Thyroid gland (tissue), 4 donors: ENCODE measurements around the gene COX5B. TPM values are rescaled to one million over a fixed set of nuclear protein-coding genes. Genes with fewer than 3 reads are reported as not detected.

Experiments
- DNase-seq, 2 donors: peaks; one replicate each; pipeline ENCODE4 v3.0.0-alpha.2; 2019
- H3K27ac ChIP-seq, 3 donors: fragments of 200-600 bp; sonication (generic); 1 replicate in 2 of 3; 2 replicates in 1 of 3; pipeline ENCODE4 v1.5.1; 2016 to 2019; ENCODE audit warnings: mild to moderate bottlenecking in 1 of 3, moderate library complexity in 1 of 3
- H3K27me3 ChIP-seq: fragments of 200-600 bp; sonication (generic); one replicate; pipeline ENCODE4 v1.5.1; 2019
- H3K36me3 ChIP-seq, 2 donors: fragments of 200-600 bp; sonication (generic); one replicate each; pipeline ENCODE4 v1.5.1; 2016 to 2019
- H3K4me1 ChIP-seq, 2 donors: fragments of 200-600 bp; sonication (generic); one replicate each; pipeline ENCODE4 v1.5.1; 2017 to 2019
- H3K4me3 ChIP-seq, 3 donors: fragments of 200-600 bp; sonication (generic); replicated peaks in 1 of 3; 1 replicate in 2 of 3; 2 replicates in 1 of 3; pipeline ENCODE4 v1.5.1; 2016; ENCODE audit warnings: mild to moderate bottlenecking in 1 of 3
- H3K9me3 ChIP-seq: fragments of 200-600 bp; sonication (generic); one replicate; pipeline ENCODE4 v1.5.1; 2017
- CTCF ChIP-seq, 6 experiments: fragments of 200-600 bp in 3 of 6; fragments of 450-650 bp in 3 of 6; sonication (generic) in 3 of 6; IDR thresholded peaks; one replicate each; pipeline ENCODE4 v1.5.1; 2016 to 2019; ENCODE audit warnings: antibody characterized with exemption in 6 of 6, mild to moderate bottlenecking in 2 of 6, inconsistent platforms in 1 of 6, moderate library complexity in 1 of 6
- POLR2A ChIP-seq, 2 donors: fragments of 450-650 bp; IDR thresholded peaks; one replicate each; pipeline ENCODE4 v1.6.1; 2017; ENCODE audit warnings: antibody characterized with exemption in 2 of 2, mild to moderate bottlenecking in 2 of 2, moderate library complexity in 1 of 2
- WGBS, 2 donors: methylation state at CpG; one replicate each; pipeline ENCODE4 v1.1.5; 2017; 5-methylcytosine and 5-hydroxymethylcytosine counted together
- intact Hi-C: fragments of 100-400 bp; cut with DNase I; formaldehyde crosslinking; loops from one replicate; pipeline ENCODE4 v1.15.1; 2023
- total RNA-seq, 4 donors: library from RNA; depleted of rRNA; stranded (reverse); fragments of >200 nt; gene quantifications; one replicate each; pipeline ENCODE4 v1.2.3, GENCODE V29; 2016

The COX5B gene
- total RNA-seq, 4 donors from 2014 or later, result 216 to 731 (median 586) TPM

GRCh38 chr2:97660775-97661389 lies 15.0 kb downstream of the COX5B start:
- H3K27me3 ChIP-seq, result no peaks in the 10 kb centered on the region
- H3K36me3 ChIP-seq, result peaks cover 30 to 35% of the 10 kb centered on the region in 2 donors
- WGBS, 2 donors, result 89 to 90% methylated on average over 13 to 18 of the region's 18 CpGs
- no peak overlapping the region for H3K4me3 ChIP-seq
- H3K4me1 ChIP-seq, result peaks cover 18 to 25% of the 10 kb centered on the region in 2 donors
- no peak for DNase-seq
- H3K27ac ChIP-seq, result no peak overlapping the region
- TF ChIP-seq CTCF (IDR thresholded peaks at IDR 0.05), result no peak
- TF ChIP-seq POLR2A (IDR thresholded peaks at IDR 0.05), result no peak
- intact Hi-C loops, result no loop called here
- no peaks in the 10 kb centered on the region for H3K9me3 ChIP-seq

- no peak overlapping the region for H3K27ac ChIP-seq
- DNase-seq, result no peak
Observed at GRCh38 chr2:97661927-97662326, 16.1 kb downstream of the COX5B start.

DNA sequence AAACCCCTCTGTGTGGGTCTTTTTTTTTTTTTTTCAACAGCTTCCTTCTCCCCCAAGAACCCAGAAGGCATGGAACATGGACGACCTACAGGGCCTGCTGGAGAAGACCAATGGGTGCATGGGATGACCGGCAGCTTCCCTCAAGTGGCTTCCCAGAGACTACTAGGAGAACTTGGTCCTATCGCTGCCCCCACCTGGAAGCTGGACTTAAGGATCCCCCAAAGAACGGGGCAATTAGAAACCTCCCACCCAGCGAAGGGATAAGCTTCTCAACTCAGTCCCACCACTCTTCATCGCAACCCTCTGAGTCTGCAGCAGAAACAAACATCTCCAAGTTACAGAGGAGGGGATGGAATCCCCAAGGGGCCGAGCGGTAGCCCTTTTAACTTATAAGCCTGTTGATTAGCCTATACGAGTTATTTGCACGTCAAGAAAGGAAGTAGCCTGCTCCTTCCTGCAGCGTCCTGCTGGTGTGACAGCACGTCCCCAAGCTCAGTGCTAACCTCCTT lies 16.6 kb downstream of the COX5B start:
- H3K4me3 ChIP-seq, result peak overlapping the region in 1 of 3 donors; percentile 73
- no peak for DNase-seq
- H3K36me3 ChIP-seq, result peaks cover 18 to 19% of the 10 kb centered on the region in 2 donors
- TF ChIP-seq POLR2A (IDR thresholded peaks at IDR 0.05) (no peak), CTCF (IDR thresholded peaks at IDR 0.05) (no peak)
- intact Hi-C loops, result no loop called here
- peaks cover 18 to 25% of the 10 kb centered on the region in 2 donors for H3K4me1 ChIP-seq
- no peaks in the 10 kb centered on the region for H3K9me3 ChIP-seq
- 33 to 36% methylated on average over 12 of the region's 12 CpGs for WGBS, 2 donors
- H3K27ac ChIP-seq, result peak overlapping the region in 2 of 3 donors; percentile 96 to 99
- no peaks in the 10 kb centered on the region for H3K27me3 ChIP-seq

More at GRCh38 chr2:97661927-97662326, 16.1 kb downstream of the COX5B start:
- Histone ChIP-seq H3K9me3 (no peaks in the 10 kb centered on the region), H3K36me3 (peaks cover 23 to 24% of the 10 kb centered on the region in 2 donors), H3K27me3 (no peaks in the 10 kb centered on the region), H3K4me1 (peaks cover 18 to 25% of the 10 kb centered on the region in 2 donors), H3K4me3 (no peak overlapping the region)
- 84 to 89% methylated on average over 6 of the region's 6 CpGs for WGBS, 2 donors
- intact Hi-C loops, result no loop called here
- no peak for TF ChIP-seq CTCF (IDR thresholded peaks at IDR 0.05)
- no peak for TF ChIP-seq POLR2A (IDR thresholded peaks at IDR 0.05)

GRCh38 chr2:97662895-97663625 lies 17.2 kb downstream of the COX5B start:
- H3K27ac ChIP-seq, result peak overlapping the region; percentile 70 to 99 (median 96)
- H3K9me3 ChIP-seq, result no peaks in the 10 kb centered on the region
- no peaks in the 10 kb centered on the region for H3K27me3 ChIP-seq
- TF ChIP-seq CTCF (IDR thresholded peaks at IDR 0.05) (no peak), POLR2A (IDR thresholded peaks at IDR 0.05) (peak in 1 of 2 donors; percentile 48)
- peak; percentile 78 to 85 for DNase-seq
- 0% methylated on average over 15 to 16 of the region's 24 CpGs for WGBS, 2 donors
- H3K4me1 ChIP-seq, result peaks cover 18 to 25% of the 10 kb centered on the region in 2 donors
- intact Hi-C loops, result no loop called here
- H3K4me3 ChIP-seq, result peak overlapping the region; percentile 58 to 73 (median 59)
- H3K36me3 ChIP-seq, result peaks cover 12 to 13% of the 10 kb centered on the region in 2 donors

DNA sequence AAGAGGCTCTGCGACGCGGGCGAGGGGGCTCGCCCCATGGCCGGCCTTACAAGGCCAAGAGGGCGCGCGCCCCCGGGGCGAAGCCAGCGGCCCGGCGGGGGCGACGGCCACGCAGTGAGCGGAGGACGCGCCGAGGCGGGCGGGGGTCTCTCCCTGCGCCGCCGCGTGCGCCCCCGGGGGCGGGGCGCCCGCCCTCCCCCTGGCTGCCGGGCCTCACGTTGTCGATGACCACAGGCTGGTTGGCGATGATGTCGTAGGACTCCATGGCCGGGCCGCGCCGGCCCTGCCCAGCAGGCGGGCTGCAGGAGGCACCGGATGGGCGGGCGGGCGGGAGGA lies 17.7 kb downstream of the COX5B start:
- H3K4me3 ChIP-seq, result peak overlapping the region; percentile 58 to 73 (median 59)
- no peaks in the 10 kb centered on the region for H3K27me3 ChIP-seq
- H3K27ac ChIP-seq, result peak overlapping the region; percentile 70 to 99 (median 96)
- H3K36me3 ChIP-seq, result peaks cover 6 to 8% of the 10 kb centered on the region in 2 donors
- H3K4me1 ChIP-seq, result peaks cover 18 to 25% of the 10 kb centered on the region in 2 donors
- WGBS, 2 donors, result no CpG with 5 or more reads among the region's 46 CpGs
- DNase-seq, result no peak
- H3K9me3 ChIP-seq, result no peaks in the 10 kb centered on the region
- intact Hi-C loops, result no loop called here
- TF ChIP-seq CTCF (IDR thresholded peaks at IDR 0.05) (no peak), POLR2A (IDR thresholded peaks at IDR 0.05) (peak in 1 of 2 donors; percentile 24)
